BLaER1 treated with 17β-estradiol and CSF1 and Interleukin-3, amounts not matched to agents 10 nM and 100 nM (cell line): ENCODE results near the gene LSAMP.
A peak's percentile ranks its signal among the peaks of the same experiment; 100 is the strongest.
"Not testable (repeated sequence)": the region's sequence is repeated elsewhere in the genome, so short reads cannot be mapped to it uniquely, and the experiment has no call there.

Source experiments
- H3K27ac ChIP-seq, 11 experiments: shearing (Covaris generic); formaldehyde crosslinking; 2 replicates each; pipeline ENCODE4 v1.8.1; 2022
- H3K27me3 ChIP-seq, 11 experiments: shearing (Covaris generic); formaldehyde crosslinking; 2 replicates each; pipeline ENCODE4 v1.8.1; 2022
- H3K36me3 ChIP-seq, 11 experiments: shearing (Covaris generic); formaldehyde crosslinking; 2 replicates each; pipeline ENCODE4 v1.8.1; 2022
- H3K4me1 ChIP-seq, 10 experiments: shearing (Covaris generic); formaldehyde crosslinking; 2 replicates each; pipeline ENCODE4 v1.8.1; 2022
- H3K4me2 ChIP-seq, 11 experiments: shearing (Covaris generic); formaldehyde crosslinking; 2 replicates each; pipeline ENCODE4 v1.8.1; 2022
- H3K4me3 ChIP-seq, 10 experiments: shearing (Covaris generic); formaldehyde crosslinking; 2 replicates each; pipeline ENCODE4 v1.8.1; 2022
- H3K9ac ChIP-seq, 11 experiments: shearing (Covaris generic); formaldehyde crosslinking; 2 replicates each; pipeline ENCODE4 v1.8.1; 2022
- H3K9me3 ChIP-seq, 11 experiments: shearing (Covaris generic); formaldehyde crosslinking; replicated peaks in 1 of 11; 2 replicates each; pipeline ENCODE4 v1.8.1; 2022
- H4K20me1 ChIP-seq, 11 experiments: shearing (Covaris generic); formaldehyde crosslinking; 2 replicates each; pipeline ENCODE4 v1.8.1; 2022
- Cebpa-rat ChIP-seq, 11 experiments: shearing (Covaris generic); IDR thresholded peaks; 2 replicates each; pipeline ENCODE4 v1.8.1; 2022

The LSAMP gene

GRCh38 chr3:115772951-115773350 lies 672.3 kb downstream of the LSAMP start:
- no peaks in the 10 kb centered on the region for H3K27me3 ChIP-seq
- no peak overlapping the region for H3K27ac ChIP-seq
- H3K4me3 ChIP-seq: no peak overlapping the region
- no peaks in the 10 kb centered on the region for H4K20me1 ChIP-seq
- no peaks in the 10 kb centered on the region for H3K36me3 ChIP-seq
- H3K4me2 ChIP-seq: no peak overlapping the region
- H3K9me3 ChIP-seq: no peaks in the 10 kb centered on the region
- H3K9ac ChIP-seq: no peak overlapping the region
- no peak for TF ChIP-seq Cebpa-rat (IDR thresholded peaks at IDR 0.05)
- H3K4me1 ChIP-seq: no peaks in the 10 kb centered on the region

GRCh38 chr3:115768661-115769060 lies 676.6 kb downstream of the LSAMP start:
- H3K4me3 ChIP-seq: no peak overlapping the region
- TF ChIP-seq Cebpa-rat (IDR thresholded peaks at IDR 0.05): no peak
- no peaks in the 10 kb centered on the region for H3K27me3 ChIP-seq

GRCh38 chr3:115766587-115767482 lies 678.5 kb downstream of the LSAMP start:
- no peaks in the 10 kb centered on the region for H4K20me1 ChIP-seq
- no peaks in the 10 kb centered on the region for H3K27me3 ChIP-seq
- no peaks in the 10 kb centered on the region for H3K36me3 ChIP-seq
- no peak overlapping the region for H3K4me3 ChIP-seq
- TF ChIP-seq Cebpa-rat (IDR thresholded peaks at IDR 0.05): no peak
- H3K27ac ChIP-seq: no peak overlapping the region
- no peak overlapping the region for H3K9ac ChIP-seq
- peaks cover 0 to 6% (median 0%) of the 10 kb centered on the region in 10 experiments; a peak in 2 of 20 replicates for H3K4me1 ChIP-seq
- no peaks in the 10 kb centered on the region for H3K9me3 ChIP-seq
- peak overlapping the region in 2 of 11 experiments; percentile 11; a peak in 3 of 22 replicates for H3K4me2 ChIP-seq

More at GRCh38 chr3:115768661-115769060, 676.6 kb downstream of the LSAMP start:
- no peak overlapping the region for H3K9ac ChIP-seq
- H3K27ac ChIP-seq: no peak overlapping the region
- no peaks in the 10 kb centered on the region for H4K20me1 ChIP-seq
- peaks cover 0 to 6% (median 0%) of the 10 kb centered on the region in 10 experiments; a peak in 2 of 20 replicates for H3K4me1 ChIP-seq
- H3K9me3 ChIP-seq: no peaks in the 10 kb centered on the region
- H3K36me3 ChIP-seq: no peaks in the 10 kb centered on the region
- no peak overlapping the region for H3K4me2 ChIP-seq

GRCh38 chr3:115761927-115762305 lies 683.4 kb downstream of the LSAMP start:
- H3K4me2 ChIP-seq: no peak overlapping the region
- no peak overlapping the region for H3K9ac ChIP-seq
- no peaks in the 10 kb centered on the region for H3K36me3 ChIP-seq
- H3K4me3 ChIP-seq: no peak overlapping the region
- no peak for TF ChIP-seq Cebpa-rat (IDR thresholded peaks at IDR 0.05)
- no peaks in the 10 kb centered on the region for H3K9me3 ChIP-seq
- no peaks in the 10 kb centered on the region for H3K27me3 ChIP-seq
- H3K4me1 ChIP-seq: peaks cover 0 to 2% (median 0%) of the 10 kb centered on the region in 10 experiments; a peak in 2 of 20 replicates
- H4K20me1 ChIP-seq: no peaks in the 10 kb centered on the region
- H3K27ac ChIP-seq: no peak overlapping the region

- no peak overlapping the region for H3K4me3 ChIP-seq
- H3K4me1 ChIP-seq: no peaks in the 10 kb centered on the region
- H3K9me3 ChIP-seq: no peaks in the 10 kb centered on the region
- H3K27ac ChIP-seq: no peak overlapping the region
- H3K36me3 ChIP-seq: no peaks in the 10 kb centered on the region
- H3K9ac ChIP-seq: no peak overlapping the region
- TF ChIP-seq Cebpa-rat (IDR thresholded peaks at IDR 0.05): no peak
- no peak overlapping the region for H3K4me2 ChIP-seq
- no peaks in the 10 kb centered on the region for H4K20me1 ChIP-seq
- no peaks in the 10 kb centered on the region for H3K27me3 ChIP-seq
These were observed 684.6 kb downstream of the LSAMP start for GRCh38 chr3:115760716-115761115.

- Histone ChIP-seq H3K4me3 (no peak overlapping the region), H3K9ac (no peak overlapping the region), H3K27me3 (no peaks in the 10 kb centered on the region), H3K4me1 (no peaks in the 10 kb centered on the region), H4K20me1 (no peaks in the 10 kb centered on the region), H3K4me2 (no peak overlapping the region), H3K36me3 (no peaks in the 10 kb centered on the region), H3K27ac (no peak overlapping the region), H3K9me3 (no peaks in the 10 kb centered on the region)
- TF ChIP-seq Cebpa-rat (IDR thresholded peaks at IDR 0.05): no peak
These were observed 687.1 kb downstream of the LSAMP start for GRCh38 chr3:115758076-115758763.

- not testable (repeated sequence) for H3K27ac ChIP-seq, H3K4me2 ChIP-seq, H3K27me3 ChIP-seq, H4K20me1 ChIP-seq, H3K9me3 ChIP-seq, H3K9ac ChIP-seq, H3K4me3 ChIP-seq, H3K36me3 ChIP-seq, H3K4me1 ChIP-seq
These were observed 692.3 kb downstream of the LSAMP start for GRCh38 chr3:115752978-115753377.
